ENCODE measurements around the gene NRROS.

NRROS gene

GRCh38 chr3:196686436-196686835 lies 46.9 kb downstream of the NRROS start:
- DNase-seq: no peak

- no peak for DNase-seq
Measured at GRCh38 chr3:196688349-196688748, 48.9 kb downstream of the NRROS start.

DNA sequence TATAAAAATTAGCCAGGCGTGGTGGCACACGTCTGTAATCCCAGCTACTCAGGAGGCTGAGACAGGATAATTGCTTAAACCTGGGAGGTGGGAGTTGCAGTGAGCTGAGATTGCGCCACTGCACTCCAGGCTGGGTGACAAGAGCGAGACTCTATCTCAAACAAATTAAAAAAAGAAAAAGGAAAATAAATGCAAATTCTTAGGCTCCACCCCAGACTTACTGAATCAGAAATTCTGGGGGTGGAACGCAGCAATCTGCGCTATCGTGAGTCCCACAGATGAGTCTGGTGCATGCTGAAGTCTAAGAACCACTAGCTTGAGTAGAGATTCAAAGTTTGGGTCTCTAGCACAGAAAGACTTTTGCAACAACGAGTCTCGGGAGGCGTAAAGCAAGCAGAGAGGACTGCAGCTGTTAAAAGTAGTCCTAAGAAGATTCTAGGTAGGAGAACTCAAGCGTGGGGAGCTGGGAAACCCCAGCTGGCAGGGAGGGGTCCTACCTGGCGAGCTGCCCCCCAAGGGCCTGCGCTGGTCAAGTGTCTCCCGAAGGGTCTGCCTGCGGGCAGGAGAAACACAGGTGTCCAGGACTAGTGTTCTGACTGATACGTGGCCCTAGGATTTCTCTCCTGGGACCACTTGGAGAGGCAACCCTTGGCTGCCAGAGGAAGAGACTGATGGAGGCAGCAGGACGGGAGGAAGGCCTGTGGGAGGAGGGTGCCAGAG lies 50.6 kb downstream of the NRROS start:
- no peak for DNase-seq

- no peak for DNase-seq
Measured at GRCh38 chr3:196691386-196691785, 51.9 kb downstream of the NRROS start.

DNA sequence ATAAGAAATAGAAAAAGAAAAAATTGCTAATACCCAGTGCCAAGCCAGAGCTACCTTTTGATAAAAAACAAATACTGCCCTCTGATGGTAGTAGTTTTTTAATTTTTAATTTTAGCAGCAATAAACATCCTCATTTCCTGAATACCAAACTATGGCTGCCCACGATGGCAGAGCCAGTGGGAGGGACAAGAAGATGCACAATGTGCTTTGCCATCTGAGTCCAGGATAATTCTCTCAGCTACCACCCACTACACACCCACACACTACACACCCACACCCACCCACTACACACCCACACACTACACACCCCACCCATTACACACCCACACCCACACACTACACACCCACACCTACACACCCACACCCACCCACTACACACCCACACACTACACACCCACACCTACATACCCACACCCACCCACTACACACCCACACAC lies 54.7 kb downstream of the NRROS start:
- peak in 2 of 5 experiments; percentile 29 to 57 for DNase-seq

GRCh38 chr3:196694941-196695848 lies 55.7 kb downstream of the NRROS start:
- peak in 2 of 5 experiments; percentile 6 to 50 for DNase-seq

GRCh38 chr3:196695849-196696226 lies 56.3 kb downstream of the NRROS start:
- no peak for DNase-seq

GRCh38 chr3:196697270-196697669 lies 57.8 kb downstream of the NRROS start:
- no peak for DNase-seq

- no peak for DNase-seq
Measured at GRCh38 chr3:196699749-196700148, 60.3 kb downstream of the NRROS start.

DNA sequence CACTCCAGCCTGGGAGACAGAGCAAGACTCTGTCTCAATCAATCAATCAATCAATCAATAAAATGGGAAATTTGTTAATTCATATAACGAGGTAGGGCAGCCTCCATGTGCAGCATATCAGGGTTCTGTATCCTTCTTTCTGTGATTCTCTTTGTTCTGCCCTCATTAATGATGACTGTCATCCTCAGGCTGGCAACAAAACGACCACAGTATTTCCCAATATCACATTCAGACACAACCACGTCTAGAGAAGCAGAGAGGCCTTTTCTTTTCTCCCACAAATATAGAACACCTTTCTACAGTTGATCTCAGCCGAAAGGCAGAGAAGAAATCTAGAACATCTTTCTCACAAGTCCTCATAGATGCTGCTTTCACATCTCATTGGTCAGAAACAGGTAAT lies 61.3 kb downstream of the NRROS start:
- DNase-seq: no peak

- DNase-seq: no peak
Measured at GRCh38 chr3:196706327-196706726, 66.8 kb downstream of the NRROS start.

DNA sequence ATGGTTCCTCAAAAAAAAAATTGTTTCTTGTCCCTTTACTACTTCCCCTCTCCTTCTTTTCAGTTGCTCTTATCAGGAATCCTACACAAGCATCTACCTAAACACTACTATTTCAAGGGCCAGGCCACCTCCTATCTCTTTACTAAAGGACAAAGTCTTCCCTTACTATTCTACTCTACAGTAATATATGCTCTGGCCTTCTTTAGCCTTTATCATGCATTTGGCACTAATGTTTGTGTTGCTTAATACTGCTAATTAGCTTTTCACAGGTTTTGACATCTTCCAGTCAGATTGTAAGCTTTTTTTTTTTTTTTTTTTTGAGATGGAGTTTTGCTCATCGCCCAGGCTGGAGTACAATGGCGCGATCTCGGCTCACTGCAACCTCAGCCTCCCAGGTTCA lies 67.2 kb downstream of the NRROS start:
- DNase-seq: no peak

DNA sequence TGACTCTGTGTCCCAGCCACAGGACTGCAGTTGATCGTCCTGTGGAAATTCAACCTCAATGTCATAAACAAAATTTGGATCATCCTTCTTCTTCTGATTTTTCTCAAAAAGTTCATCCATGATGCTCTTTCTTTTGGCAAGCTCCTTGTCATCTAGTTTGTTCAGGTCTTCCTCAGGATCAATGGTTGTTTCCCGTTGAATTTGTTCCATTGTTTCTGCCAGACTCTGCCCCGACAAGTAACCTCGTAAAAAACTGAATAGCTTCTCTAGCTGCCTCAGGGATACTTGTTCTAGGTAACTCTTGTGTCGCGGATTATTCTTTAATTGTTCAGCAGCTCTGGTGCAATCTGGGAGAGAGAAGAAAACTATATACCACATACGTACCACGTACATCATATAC lies 68.1 kb downstream of the NRROS start:
- no peak for DNase-seq

DNA sequence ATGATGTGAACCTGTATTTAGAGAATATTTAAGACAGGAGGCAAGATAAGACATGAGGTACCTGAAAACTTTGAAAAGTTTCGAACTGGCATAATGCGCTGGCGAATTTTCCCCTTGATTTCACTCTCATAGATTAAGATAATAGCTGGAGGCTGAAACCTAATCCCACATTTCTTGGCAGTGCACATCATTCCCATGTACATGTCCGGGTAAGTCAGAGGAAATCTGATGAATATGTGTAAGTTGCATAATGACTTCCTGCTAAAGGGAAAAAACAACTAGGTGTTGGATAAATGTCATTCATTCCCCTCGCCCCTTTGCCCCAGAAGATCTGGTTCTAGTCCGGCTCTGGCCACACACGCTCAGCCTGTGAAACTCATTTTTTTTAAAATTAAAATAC lies 69.0 kb downstream of the NRROS start:
- DNase-seq: no peak

Measured in T-helper 2 cell (primary cell).